ENCODE results near the gene UBAC1. TPM values are rescaled to one million over a fixed set of nuclear protein-coding genes. Genes with fewer than 3 reads are reported as not detected.
A peak's percentile ranks its signal among the peaks of the same experiment; 100 is the strongest.

The UBAC1 gene
- total and polyA plus RNA-seq, 9 of the 15 experiments (the other 6 are each of a cell fraction or from before 2014, with no cell fraction given): 94.0 to 399 (median 228) TPM

- Histone ChIP-seq H3K9ac (ENCODE audit: insufficient read depth in 1 of 2, low read depth in 2 of 2, low read length in 2 of 2) (no peak overlapping the region), H3K4me2 (ENCODE audit: insufficient read depth, low read length) (no peak overlapping the region), H3K4me1 (replicated peaks in 1 of 2; ENCODE audit: control insufficient read depth in 2 of 2, insufficient read depth in 2 of 2, low read length in 2 of 2) (peaks cover 0 to 53% of the 10 kb centered on the region in 2 experiments; a peak in 2 of 5 replicates), H3K27me3 (ENCODE audit: control insufficient read depth in 2 of 2, insufficient read depth in 2 of 2, low read length in 2 of 2) (no peaks in the 10 kb centered on the region), H3K4me3 (no peak overlapping the region), H3K27ac (ENCODE audit: extremely low read depth, low read depth, low read length) (no peak overlapping the region), H4K20me1 (replicated peaks; ENCODE audit: control insufficient read depth, insufficient read depth, low read length) (peaks cover 23% of the 10 kb centered on the region; the same call in 1 of the 2 replicates), H2AFZ (ENCODE audit: low read depth, low read length) (no peak overlapping the region), H3K9me3 (replicated peaks; ENCODE audit: control insufficient read depth, insufficient read depth, low read depth, low read length) (no peaks in the 10 kb centered on the region; the same call in 1 of the 2 replicates), H3K79me2 (ENCODE audit: control insufficient read depth, insufficient read depth, low read length) (peaks cover 6% of the 10 kb centered on the region), H3K9me1 (ENCODE audit: control insufficient read depth, insufficient read depth, low read length) (no peaks in the 10 kb centered on the region), H3K36me3 (ENCODE audit: control insufficient read depth, insufficient read depth, low read length) (peaks cover 82% of the 10 kb centered on the region; the same call in 2 of the 3 replicates)
- CTCF ChIA-PET (ENCODE audit: low intra/inter-chr PET ratio): no interaction called here
- POLR2A ChIA-PET: interaction anchor here (0.7 to 1.5 kb wide), 3 partner anchors 16 to 28 kb away, joined by 4 to 5 read pairs (median 5); no protein-coding TSS in a partner anchor
- in situ Hi-C loops (cut with MboI) (no loop called here), intact Hi-C loops (cut with micrococcal nuclease) (no loop called here)
- TF ChIP-seq CTCF (IDR thresholded peaks at IDR 0.05 in 2 of 3, conservative IDR thresholded peaks at IDR 0.05 in 1 of 3; ENCODE audit: insufficient read depth in 2 of 3, low read depth in 1 of 3, low read length in 3 of 3) (peak in 2 of 3 experiments; percentile 19 to 36; a peak in 2 of 6 replicates), CEBPB (tag; IDR thresholded peaks at IDR 0.05) (peak; percentile 68), MBD2 (IDR thresholded peaks at IDR 0.05; ENCODE audit: borderline replicate concordance, low read depth) (no peak), SUPT5H (IDR thresholded peaks at IDR 0.05) (0 out of 2 replicates have a peak, but pooled peaks have one; percentile 28), ZBTB33 (CRISPR knock-in tag; IDR thresholded peaks at IDR 0.05) (peak; percentile 96), CREB3 (tag; conservative IDR thresholded peaks at IDR 0.05; ENCODE audit: low read depth) (no peak), ZBTB11 (CRISPR knock-in tag; IDR thresholded peaks at IDR 0.05) (no peak), RBM22 (IDR thresholded peaks at IDR 0.05; ENCODE audit: low read depth, low read length, poor library complexity, severe bottlenecking) (peak; percentile 14), CHD2 (IDR thresholded peaks at IDR 0.05; ENCODE audit: low read depth, low read length) (no peak), RAD21 (CRISPR knock-in tag; conservative IDR thresholded peaks at IDR 0.05 in 1 of 2, IDR thresholded peaks at IDR 0.05 in 1 of 2) (0 out of 4 replicates have a peak, but pooled peaks of 1 of the 2 experiments have one; percentile 15)
- no peak for ATAC-seq
- no peak for FAIRE-seq
- no peak for DNase-seq (ENCODE audit: extremely low read depth in 1 of 4, low spot score in 3 of 4)
- no TSS peak for BruUV-seq (replicated peaks)
- 89% methylated on average over 24 of the region's 27 CpGs for WGBS (ENCODE audit: insufficient coverage, low coverage, missing lambda C conversion rate)
Measured at GRCh38 chr9:135924628-135925338, 36.4 kb downstream of the UBAC1 start.
